Measurements from ENCODE around the gene ENGASE. TPM values are rescaled to one million over a fixed set of nuclear protein-coding genes. Genes with fewer than 3 reads are reported as not detected.

Gene ENGASE
- total and polyA plus RNA-seq, 2 experiments from 2014 or later: 9.0 to 27.1 TPM

DNA sequence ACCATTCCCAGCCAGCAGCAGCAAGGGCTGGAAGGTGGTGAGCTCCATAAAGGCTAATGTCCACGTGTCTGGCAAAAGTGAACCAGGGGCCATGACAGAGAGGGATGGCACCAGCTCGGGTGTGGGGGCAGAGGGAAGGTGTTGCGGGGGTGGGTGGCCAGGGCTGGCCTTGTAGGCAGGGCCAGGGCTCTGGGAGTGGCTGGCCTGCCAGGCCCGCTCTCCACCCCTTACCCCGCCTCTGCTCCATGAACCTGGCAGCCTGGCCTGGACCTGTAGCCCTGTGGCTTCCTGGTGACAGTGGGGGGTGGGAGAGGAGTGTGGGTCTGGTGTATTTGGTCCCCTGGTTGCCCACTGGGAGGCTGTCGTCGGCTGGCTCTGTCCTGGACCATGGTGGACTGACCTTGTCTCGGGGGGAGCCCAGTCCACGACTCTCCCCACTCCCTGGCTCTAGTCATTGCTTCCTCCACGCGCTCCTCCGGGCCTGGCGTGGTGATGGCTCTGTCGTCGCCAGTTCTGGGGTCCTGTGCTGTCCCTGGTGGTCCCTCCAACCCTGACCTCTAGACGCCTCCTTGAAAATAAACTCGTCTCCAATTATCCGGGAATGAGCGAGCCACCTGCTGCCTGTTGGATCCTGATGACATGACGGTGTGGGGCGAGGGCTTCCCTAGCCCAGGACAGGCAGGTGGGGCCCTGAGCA, 50.0 kb downstream of the ENGASE start (continued):
- no peak for TF ChIP-seq ZNF331 (CRISPR knock-in tag; IDR thresholded peaks at IDR 0.05; ENCODE audit: low read depth)

DNA sequence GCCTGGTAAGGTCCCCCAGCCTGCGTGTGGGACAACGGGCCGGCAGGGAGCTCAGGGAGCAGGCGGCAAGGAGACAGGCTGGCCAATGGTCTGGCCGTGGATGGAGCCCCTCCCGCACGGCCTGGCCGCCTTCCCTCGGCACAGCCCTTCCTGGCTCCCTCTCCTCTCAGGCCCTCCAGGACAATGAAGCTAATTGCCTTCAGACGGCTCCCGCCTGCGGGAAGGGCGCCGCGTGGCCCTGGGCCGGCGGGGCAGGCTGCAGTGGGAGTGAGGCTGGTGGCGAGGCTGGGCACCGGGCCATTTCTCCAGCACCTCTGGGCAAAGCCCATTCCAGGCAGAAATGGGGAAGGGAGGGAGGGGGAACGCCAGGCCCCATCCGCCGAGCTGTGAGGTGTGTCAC, 50.9 kb downstream of the ENGASE start:
- no peaks in the 10 kb centered on the region for H3K9me3 Mint-ChIP-seq
- H3K4me1 Mint-ChIP-seq: no peaks in the 10 kb centered on the region; the same call in 2 of the 3 replicates
- Histone ChIP-seq H3K9me2 (ENCODE audit: insufficient read depth) (no peaks in the 10 kb centered on the region), H3K27ac (ENCODE audit: low read depth) (no peak overlapping the region), H3K79me2 (replicated peaks; ENCODE audit: insufficient read depth) (no peaks in the 10 kb centered on the region), H4K20me1 (replicated peaks; ENCODE audit: insufficient read depth) (no peaks in the 10 kb centered on the region), H3K4me1 (ENCODE audit: insufficient read depth) (no peaks in the 10 kb centered on the region), H3F3A (replicated peaks; ENCODE audit: low read depth) (no peaks in the 10 kb centered on the region), H2AFZ (no peak overlapping the region), H3K36me3 (ENCODE audit: insufficient read depth) (no peaks in the 10 kb centered on the region), H3K4me2 (no peak overlapping the region), H3K27me3 (ENCODE audit: insufficient read depth) (no peaks in the 10 kb centered on the region), H3K4me3 (no peak overlapping the region)
- peaks cover 11% of the 10 kb centered on the region for H3K27me3 Mint-ChIP-seq (ENCODE audit: insufficient read depth, low read depth, poor library complexity)
- no peak overlapping the region for H3K4me3 Mint-ChIP-seq
- no peak overlapping the region for H3K27ac Mint-ChIP-seq
- no peak for TF ChIP-seq POLR2AphosphoS5 (IDR thresholded peaks at IDR 0.05; ENCODE audit: low read depth)
- DNase-seq (ENCODE audit: low spot score) (no peak), ATAC-seq (peak; percentile 61)
- H3K36me3 Mint-ChIP-seq (ENCODE audit: low read depth): no peaks in the 10 kb centered on the region; the same call in 2 of the 3 replicates

DNA sequence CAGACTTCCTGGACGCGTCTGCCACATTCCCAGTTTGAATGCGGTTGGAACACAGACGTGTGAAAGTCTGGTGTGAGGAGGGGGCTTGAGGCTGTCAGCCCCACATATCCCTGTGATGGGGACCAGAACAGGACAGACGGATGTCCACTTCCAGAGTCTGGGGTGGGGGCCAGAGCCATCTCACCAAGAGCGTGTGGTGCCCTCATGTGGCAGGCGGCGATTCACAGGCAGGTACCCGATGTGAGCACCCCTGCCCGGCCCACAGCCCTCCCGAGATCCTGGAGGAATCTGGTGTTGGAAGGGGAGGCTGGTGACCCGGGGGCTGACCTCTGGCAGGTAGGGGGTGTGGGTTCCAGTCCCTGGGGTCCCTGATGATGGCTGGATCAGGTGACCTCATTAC, 51.5 kb downstream of the ENGASE start:
- Mint-ChIP-seq H3K9me3 (no peaks in the 10 kb centered on the region; the same call in 2 of the 3 replicates), H3K27me3 (ENCODE audit: insufficient read depth, low read depth, poor library complexity) (peaks cover 13% of the 10 kb centered on the region), H3K27ac (no peak overlapping the region), H3K4me3 (no peak overlapping the region), H3K4me1 (peaks cover 2% of the 10 kb centered on the region; the same call in 1 of the 3 replicates), H3K36me3 (ENCODE audit: low read depth) (no peaks in the 10 kb centered on the region; the same call in 2 of the 3 replicates)
- Histone ChIP-seq H2AFZ (no peak overlapping the region), H3K27me3 (ENCODE audit: insufficient read depth) (no peaks in the 10 kb centered on the region), H3K36me3 (ENCODE audit: insufficient read depth) (no peaks in the 10 kb centered on the region), H3K27ac (ENCODE audit: low read depth) (no peak overlapping the region), H3K9me2 (ENCODE audit: insufficient read depth) (no peaks in the 10 kb centered on the region), H3K4me3 (no peak overlapping the region), H3F3A (replicated peaks; ENCODE audit: low read depth) (no peaks in the 10 kb centered on the region), H3K4me1 (ENCODE audit: insufficient read depth) (no peaks in the 10 kb centered on the region), H3K4me2 (no peak overlapping the region), H3K79me2 (replicated peaks; ENCODE audit: insufficient read depth) (no peaks in the 10 kb centered on the region), H4K20me1 (replicated peaks; ENCODE audit: insufficient read depth) (no peaks in the 10 kb centered on the region)
- no peak for TF ChIP-seq CREB1 (CRISPR knock-in tag; IDR thresholded peaks at IDR 0.05; ENCODE audit: low read depth)
- TF ChIP-seq, protein P1, sequence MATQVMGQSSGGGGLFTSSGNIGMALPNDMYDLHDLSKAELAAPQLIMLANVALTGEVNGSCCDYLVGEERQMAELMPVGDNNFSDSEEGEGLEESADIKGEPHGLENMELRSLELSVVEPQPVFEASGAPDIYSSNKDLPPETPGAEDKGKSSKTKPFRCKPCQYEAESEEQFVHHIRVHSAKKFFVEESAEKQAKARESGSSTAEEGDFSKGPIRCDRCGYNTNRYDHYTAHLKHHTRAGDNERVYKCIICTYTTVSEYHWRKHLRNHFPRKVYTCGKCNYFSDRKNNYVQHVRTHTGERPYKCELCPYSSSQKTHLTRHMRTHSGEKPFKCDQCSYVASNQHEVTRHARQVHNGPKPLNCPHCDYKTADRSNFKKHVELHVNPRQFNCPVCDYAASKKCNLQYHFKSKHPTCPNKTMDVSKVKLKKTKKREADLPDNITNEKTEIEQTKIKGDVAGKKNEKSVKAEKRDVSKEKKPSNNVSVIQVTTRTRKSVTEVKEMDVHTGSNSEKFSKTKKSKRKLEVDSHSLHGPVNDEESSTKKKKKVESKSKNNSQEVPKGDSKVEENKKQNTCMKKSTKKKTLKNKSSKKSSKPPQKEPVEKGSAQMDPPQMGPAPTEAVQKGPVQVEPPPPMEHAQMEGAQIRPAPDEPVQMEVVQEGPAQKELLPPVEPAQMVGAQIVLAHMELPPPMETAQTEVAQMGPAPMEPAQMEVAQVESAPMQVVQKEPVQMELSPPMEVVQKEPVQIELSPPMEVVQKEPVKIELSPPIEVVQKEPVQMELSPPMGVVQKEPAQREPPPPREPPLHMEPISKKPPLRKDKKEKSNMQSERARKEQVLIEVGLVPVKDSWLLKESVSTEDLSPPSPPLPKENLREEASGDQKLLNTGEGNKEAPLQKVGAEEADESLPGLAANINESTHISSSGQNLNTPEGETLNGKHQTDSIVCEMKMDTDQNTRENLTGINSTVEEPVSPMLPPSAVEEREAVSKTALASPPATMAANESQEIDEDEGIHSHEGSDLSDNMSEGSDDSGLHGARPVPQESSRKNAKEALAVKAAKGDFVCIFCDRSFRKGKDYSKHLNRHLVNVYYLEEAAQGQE (IDR thresholded peaks at IDR 0.05; ENCODE audit: unreplicated experiment): no peak
- TF ChIP-seq ZNF331 (CRISPR knock-in tag; IDR thresholded peaks at IDR 0.05; ENCODE audit: low read depth): no peak
- TF ChIP-seq ZNF114 (CRISPR knock-in tag; IDR thresholded peaks at IDR 0.05): no peak
- TF ChIP-seq CTCF (conservative IDR thresholded peaks at IDR 0.05; ENCODE audit: low read depth in 2 of 2): peak; percentile 42 to 67
- TF ChIP-seq JUNB (IDR thresholded peaks at IDR 0.05; ENCODE audit: unreplicated experiment): no peak
- TF ChIP-seq STAT1 (IDR thresholded peaks at IDR 0.05; ENCODE audit: unreplicated experiment): no peak
- DNase-seq (ENCODE audit: low spot score) (peak; percentile 54), ATAC-seq (peak; percentile 80)

All from GM23338 (cell line).